Kidney epithelial cell (primary cell): ENCODE data around the gene SUN2. TPM values are rescaled to one million over a fixed set of nuclear protein-coding genes. Genes with fewer than 3 reads are reported as not detected.
A peak's percentile ranks its signal among the peaks of the same experiment; 100 is the strongest.

Experiments
- DNase-seq: peaks from one replicate; pipeline ENCODE4 v3.0.0-alpha.2; 2010; ENCODE audit warnings: low read depth
- H3K27me3 ChIP-seq: 2 replicates; pipeline ENCODE4 v1.6.0; 2011; ENCODE audit warnings: low read length; ENCODE audit not compliant: control insufficient read depth, insufficient read depth
- H3K36me3 ChIP-seq: 2 replicates; pipeline ENCODE4 v1.5.1; 2011; ENCODE audit warnings: low read length; ENCODE audit not compliant: control insufficient read depth, insufficient read depth
- H3K4me3 ChIP-seq: 2 replicates; pipeline ENCODE4 v1.5.1; 2011; ENCODE audit warnings: low read depth, mild to moderate bottlenecking, control low read depth, low read length
- total RNA-seq: library from RNA; depleted of rRNA; stranded (reverse); fragments of >200 nt; gene quantifications from 2 replicates; pipeline ENCODE4 v1.2.3, GENCODE V29; 2015
- TF ChIP-seq, protein P1 (sequence below): IDR thresholded peaks from 2 replicates; pipeline ENCODE4 v1.5.1; 2011; ENCODE audit warnings: mild to moderate bottlenecking, moderate library complexity, low read length, control low read depth, inconsistent platforms; ENCODE audit not compliant: insufficient read depth, poor library complexity, severe bottlenecking

SUN2 gene
- total RNA-seq, 1 donor from 2014 or later: 105 TPM

DNA sequence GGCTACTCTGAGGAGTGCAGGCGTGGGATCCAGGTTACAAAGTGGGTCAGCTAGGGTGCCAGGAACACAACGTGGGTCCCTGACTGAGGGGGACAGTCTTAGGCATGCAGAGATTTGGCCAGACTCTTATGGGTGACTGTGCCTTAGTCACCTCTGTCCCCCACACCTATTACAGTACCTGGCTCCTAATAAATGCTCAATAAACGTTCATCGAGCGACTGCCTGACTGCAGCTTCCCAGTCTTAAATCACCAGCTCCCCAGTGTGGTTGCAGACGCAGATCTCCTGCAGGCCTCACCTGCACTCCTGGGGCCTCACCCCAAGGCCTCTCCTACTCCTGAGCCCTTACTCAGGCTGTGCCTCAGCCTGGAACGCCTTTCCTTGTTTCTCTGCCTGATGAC is 3.2 kb upstream of the SUN2 start:
- no peak for DNase-seq
- TF ChIP-seq, protein P1, sequence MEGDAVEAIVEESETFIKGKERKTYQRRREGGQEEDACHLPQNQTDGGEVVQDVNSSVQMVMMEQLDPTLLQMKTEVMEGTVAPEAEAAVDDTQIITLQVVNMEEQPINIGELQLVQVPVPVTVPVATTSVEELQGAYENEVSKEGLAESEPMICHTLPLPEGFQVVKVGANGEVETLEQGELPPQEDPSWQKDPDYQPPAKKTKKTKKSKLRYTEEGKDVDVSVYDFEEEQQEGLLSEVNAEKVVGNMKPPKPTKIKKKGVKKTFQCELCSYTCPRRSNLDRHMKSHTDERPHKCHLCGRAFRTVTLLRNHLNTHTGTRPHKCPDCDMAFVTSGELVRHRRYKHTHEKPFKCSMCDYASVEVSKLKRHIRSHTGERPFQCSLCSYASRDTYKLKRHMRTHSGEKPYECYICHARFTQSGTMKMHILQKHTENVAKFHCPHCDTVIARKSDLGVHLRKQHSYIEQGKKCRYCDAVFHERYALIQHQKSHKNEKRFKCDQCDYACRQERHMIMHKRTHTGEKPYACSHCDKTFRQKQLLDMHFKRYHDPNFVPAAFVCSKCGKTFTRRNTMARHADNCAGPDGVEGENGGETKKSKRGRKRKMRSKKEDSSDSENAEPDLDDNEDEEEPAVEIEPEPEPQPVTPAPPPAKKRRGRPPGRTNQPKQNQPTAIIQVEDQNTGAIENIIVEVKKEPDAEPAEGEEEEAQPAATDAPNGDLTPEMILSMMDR: no peak
- no peaks in the 10 kb centered on the region for H3K36me3 ChIP-seq
- no peak overlapping the region for H3K4me3 ChIP-seq
- no peaks in the 10 kb centered on the region for H3K27me3 ChIP-seq

DNA sequence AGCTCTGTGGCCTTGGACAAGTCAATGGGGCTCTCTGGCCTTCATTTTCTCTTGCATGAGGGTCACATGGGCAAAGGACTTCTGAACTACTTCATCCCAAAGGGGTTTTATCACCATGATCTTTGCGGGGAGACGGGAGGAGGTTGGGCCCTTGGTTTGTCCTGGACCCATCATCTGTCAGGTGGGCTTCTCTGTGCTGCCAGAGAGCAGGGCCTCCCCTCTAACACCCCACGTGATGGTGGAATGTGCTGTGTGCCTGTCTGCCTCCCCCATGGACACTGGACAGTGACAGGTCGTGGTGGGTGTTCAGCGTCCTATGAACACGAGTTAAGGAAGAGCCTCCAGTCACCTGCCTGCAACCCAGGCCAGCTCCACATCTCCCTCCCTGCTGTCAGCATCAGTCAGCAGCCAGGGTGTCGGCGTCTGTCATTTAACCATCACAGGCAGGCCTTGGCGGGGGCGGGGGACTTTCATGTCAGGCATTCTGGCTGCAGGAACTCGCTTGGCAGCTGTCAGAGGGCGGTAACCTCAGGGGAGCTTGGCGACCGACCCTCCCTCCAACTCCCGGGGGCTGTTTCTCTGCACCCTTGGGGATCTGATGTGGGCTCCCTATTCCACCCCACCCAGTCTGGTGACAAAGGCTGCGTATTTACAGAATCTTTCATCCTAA is 2.6 kb upstream of the SUN2 start:
- no peaks in the 10 kb centered on the region for H3K27me3 ChIP-seq
- no peaks in the 10 kb centered on the region for H3K36me3 ChIP-seq
- no peak for DNase-seq
- TF ChIP-seq, protein P1: no peak
- no peak overlapping the region for H3K4me3 ChIP-seq

DNA sequence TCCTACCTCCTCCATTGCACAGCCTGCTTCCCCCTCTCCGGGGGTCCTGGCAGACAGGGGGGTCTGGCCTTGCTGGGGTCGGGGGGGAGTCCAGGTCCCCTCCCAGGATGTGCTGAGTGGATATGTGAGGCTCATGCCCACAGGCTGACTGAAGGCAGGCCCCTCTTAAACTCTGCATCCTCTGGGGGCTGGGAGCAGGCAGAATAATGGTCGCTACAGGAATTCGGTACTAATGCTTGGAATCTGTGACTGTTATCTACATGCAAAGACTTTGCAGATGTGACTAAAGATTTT is 1.6 kb upstream of the SUN2 start:
- Histone ChIP-seq H3K4me3 (no peak overlapping the region), H3K27me3 (no peaks in the 10 kb centered on the region), H3K36me3 (no peaks in the 10 kb centered on the region)
- DNase-seq: no peak
- TF ChIP-seq, protein P1: no peak

DNA sequence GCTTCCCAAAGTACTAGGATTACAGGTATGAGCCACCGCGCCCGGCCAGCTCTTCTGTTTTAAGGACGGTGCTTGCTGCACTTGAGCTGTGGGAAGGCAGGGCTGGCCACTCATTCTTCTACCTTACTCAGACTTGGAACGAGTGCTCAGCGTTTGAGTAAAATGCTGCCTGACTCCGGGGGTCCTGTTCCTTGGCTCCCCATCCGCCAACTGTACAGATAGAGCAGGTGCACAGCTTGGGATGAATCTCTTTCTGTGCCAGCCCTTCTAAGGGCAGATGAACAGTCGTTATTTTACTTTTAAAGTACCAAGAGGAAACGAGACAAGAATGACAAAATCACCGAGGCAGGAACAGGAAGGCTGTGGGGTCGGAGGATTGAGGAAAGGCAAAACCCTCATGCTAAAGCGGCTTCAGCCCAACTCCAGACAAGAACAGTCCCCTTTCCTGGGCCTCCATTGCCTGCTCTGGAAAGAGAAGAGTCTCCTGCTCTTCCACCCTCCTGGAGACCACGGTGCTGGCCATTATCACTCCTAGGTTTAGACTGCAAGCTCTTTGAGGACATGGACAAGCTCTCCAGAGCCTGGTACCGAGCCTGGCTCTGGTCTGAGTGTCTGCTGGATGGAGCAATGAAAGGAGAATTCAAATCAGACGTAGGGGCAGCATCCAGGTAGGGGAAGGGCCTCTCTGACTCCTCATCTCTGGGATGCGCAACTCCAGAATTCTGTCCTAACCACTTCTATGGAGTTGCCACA is 1.1 kb upstream of the SUN2 start:
- TF ChIP-seq, protein P1: no peak
- DNase-seq: no peak
- H3K4me3 ChIP-seq: peak overlapping the region; percentile 74
- no peaks in the 10 kb centered on the region for H3K27me3 ChIP-seq
- H3K36me3 ChIP-seq: no peaks in the 10 kb centered on the region

DNA sequence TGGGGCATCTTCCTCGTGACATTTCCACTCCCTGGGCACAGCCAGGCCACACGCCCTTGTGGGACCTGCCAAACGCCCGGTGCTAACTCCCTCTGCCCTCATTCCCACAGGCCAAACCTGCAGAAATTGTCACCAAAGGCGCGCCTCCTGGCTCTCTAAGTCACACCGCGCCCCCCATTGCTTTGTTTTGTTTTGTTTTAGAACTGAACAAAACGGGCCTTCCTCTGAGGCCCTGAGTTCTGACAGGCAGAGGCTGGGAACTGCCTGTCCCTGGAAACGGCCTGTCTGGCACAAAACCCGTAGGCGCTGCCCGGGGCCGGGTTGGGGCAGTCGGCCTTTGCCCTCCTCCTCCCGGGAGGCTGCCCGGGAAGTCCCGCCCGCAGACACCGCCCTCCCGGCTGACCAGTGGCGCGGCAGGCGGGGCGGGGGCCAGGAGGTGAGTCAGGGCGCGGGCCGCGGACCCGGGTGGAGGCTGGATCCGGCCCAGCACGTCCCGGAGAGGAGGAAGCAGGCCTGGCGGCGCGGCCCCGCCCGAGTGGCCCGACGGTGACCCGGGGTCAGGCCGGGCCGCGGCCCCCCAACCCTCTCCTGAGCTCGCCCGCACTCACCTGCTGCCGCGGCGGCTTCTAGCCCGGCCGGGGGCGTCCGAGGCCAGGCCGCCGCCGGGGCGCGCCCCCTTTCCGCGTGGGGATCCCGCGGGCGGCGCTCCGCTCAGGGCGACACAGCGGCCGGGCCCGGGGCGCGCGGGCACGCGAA is 465 bp downstream of the SUN2 start:
- no peak for DNase-seq
- no peaks in the 10 kb centered on the region for H3K36me3 ChIP-seq
- no peaks in the 10 kb centered on the region for H3K27me3 ChIP-seq
- TF ChIP-seq, protein P1: no peak
- H3K4me3 ChIP-seq: peak overlapping the region; percentile 74
